ENCODE data around the gene FILIP1L. TPM values are rescaled to one million over a fixed set of nuclear protein-coding genes. Genes with fewer than 3 reads are reported as not detected.

FILIP1L gene
- polyA plus RNA-seq, 1 of the 3 experiments (the other 2 are of a cell fraction): 26.8 TPM

DNA sequence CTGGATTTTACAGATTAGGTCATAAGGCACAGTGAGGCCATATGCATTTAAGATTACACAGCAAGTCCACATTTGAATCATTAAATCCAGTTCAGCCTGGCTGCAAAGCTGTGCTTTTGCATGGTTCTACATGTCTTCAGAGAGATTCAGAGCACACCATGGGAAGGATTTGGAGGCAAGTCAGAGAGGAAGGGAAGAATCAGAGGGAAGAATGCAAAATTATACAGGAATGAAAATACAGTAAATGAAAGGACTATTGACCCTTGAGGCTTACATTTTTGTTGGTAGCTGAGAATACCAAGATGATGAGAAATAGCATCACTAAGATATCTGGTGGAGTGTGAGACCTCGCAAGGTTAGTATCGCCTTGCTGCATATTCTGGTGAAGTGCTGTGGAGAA lies 13.9 kb downstream of the FILIP1L start (continued):
- TF ChIP-seq, protein P1, sequence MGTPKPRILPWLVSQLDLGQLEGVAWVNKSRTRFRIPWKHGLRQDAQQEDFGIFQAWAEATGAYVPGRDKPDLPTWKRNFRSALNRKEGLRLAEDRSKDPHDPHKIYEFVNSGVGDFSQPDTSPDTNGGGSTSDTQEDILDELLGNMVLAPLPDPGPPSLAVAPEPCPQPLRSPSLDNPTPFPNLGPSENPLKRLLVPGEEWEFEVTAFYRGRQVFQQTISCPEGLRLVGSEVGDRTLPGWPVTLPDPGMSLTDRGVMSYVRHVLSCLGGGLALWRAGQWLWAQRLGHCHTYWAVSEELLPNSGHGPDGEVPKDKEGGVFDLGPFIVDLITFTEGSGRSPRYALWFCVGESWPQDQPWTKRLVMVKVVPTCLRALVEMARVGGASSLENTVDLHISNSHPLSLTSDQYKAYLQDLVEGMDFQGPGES (IDR thresholded peaks at IDR 0.05; ENCODE audit: low read depth, low read length): no peak

- CTCF ChIA-PET: no interaction called here
- no peaks in the 10 kb centered on the region for H3K9me3 ChIP-seq
- peaks cover 0 to 9% of the 10 kb centered on the region in 2 experiments; a peak in 3 of 4 replicates for H3K4me1 ChIP-seq (ENCODE audit: control insufficient read depth in 1 of 2, insufficient read depth in 2 of 2, low read depth in 1 of 2, low read length in 1 of 2)
- no peaks in the 10 kb centered on the region for H3F3A ChIP-seq (replicated peaks; ENCODE audit: insufficient read depth)
- no peaks in the 10 kb centered on the region for H3K27me3 ChIP-seq (ENCODE audit: insufficient read depth)
- H2AFZ ChIP-seq (ENCODE audit: low read depth): no peak overlapping the region
- no peaks in the 10 kb centered on the region for H3K79me2 ChIP-seq (ENCODE audit: insufficient read depth)
- 91% methylated on average over 2 of the region's 2 CpGs for WGBS (ENCODE audit: low lambda C conversion rate)
- no peak overlapping the region for H3K9ac ChIP-seq
- no peak for TF ChIP-seq RFX5 (IDR thresholded peaks at IDR 0.05; ENCODE audit: low read length)
- no peak for TF ChIP-seq MAX (IDR thresholded peaks at IDR 0.05; ENCODE audit: low read depth)
- TF ChIP-seq FOXM1 (IDR thresholded peaks at IDR 0.05; ENCODE audit: low read depth): no peak
- TF ChIP-seq USF1 (IDR thresholded peaks at IDR 0.05; ENCODE audit: borderline replicate concordance, low read depth): no peak
- TF ChIP-seq RCOR1 (IDR thresholded peaks at IDR 0.05; ENCODE audit: low read length): no peak
- no peak for TF ChIP-seq FOXJ3 (CRISPR knock-in tag; IDR thresholded peaks at IDR 0.05)
- no peak for TF ChIP-seq GABPA (IDR thresholded peaks at IDR 0.05; ENCODE audit: low read depth)
- TF ChIP-seq, protein P1 (IDR thresholded peaks at IDR 0.05; ENCODE audit: low read depth, low read length): no peak
- TF ChIP-seq GATA2 (CRISPR knock-in tag; IDR thresholded peaks at IDR 0.05): no peak
- no peak for TF ChIP-seq JUND (IDR thresholded peaks at IDR 0.05)
- TF ChIP-seq USF2 (IDR thresholded peaks at IDR 0.05; ENCODE audit: borderline replicate concordance, low read depth, low read length): no peak
- DNase-seq: no peak
- no peaks in the 10 kb centered on the region for H3K9me2 ChIP-seq
- H3K27ac ChIP-seq (ENCODE audit: low read depth in 2 of 2, low read length in 1 of 2): no peak overlapping the region
- H3K36me3 ChIP-seq (replicated peaks in 1 of 2; ENCODE audit: control insufficient read depth in 1 of 2, insufficient read depth in 2 of 2, low read length in 1 of 2): no peaks in the 10 kb centered on the region
- H3K4me3 ChIP-seq (ENCODE audit: low read depth in 2 of 2, low read length in 1 of 2): no peak overlapping the region
- POLR2A ChIA-PET: no interaction called here
- no peak overlapping the region for H3K4me2 ChIP-seq
- no peaks in the 10 kb centered on the region for H4K20me1 ChIP-seq (ENCODE audit: insufficient read depth)
These were observed 14.7 kb downstream of the FILIP1L start for GRCh38 chr3:100099621-100100020.

GRCh38 chr3:100098784-100099070 lies 15.6 kb downstream of the FILIP1L start:
- Histone ChIP-seq H4K20me1 (ENCODE audit: insufficient read depth) (no peaks in the 10 kb centered on the region), H3K27me3 (ENCODE audit: insufficient read depth) (no peaks in the 10 kb centered on the region), H3K9me2 (no peaks in the 10 kb centered on the region), H3F3A (replicated peaks; ENCODE audit: insufficient read depth) (peaks cover 3% of the 10 kb centered on the region), H2AFZ (ENCODE audit: low read depth) (no peak overlapping the region), H3K9me3 (no peaks in the 10 kb centered on the region), H3K79me2 (ENCODE audit: insufficient read depth) (no peaks in the 10 kb centered on the region), H3K4me3 (ENCODE audit: low read depth in 2 of 2, low read length in 1 of 2) (no peak overlapping the region), H3K36me3 (replicated peaks in 1 of 2; ENCODE audit: control insufficient read depth in 1 of 2, insufficient read depth in 2 of 2, low read length in 1 of 2) (no peaks in the 10 kb centered on the region), H3K4me1 (ENCODE audit: control insufficient read depth in 1 of 2, insufficient read depth in 2 of 2, low read depth in 1 of 2, low read length in 1 of 2) (peaks cover 0 to 9% of the 10 kb centered on the region in 2 experiments; a peak in 3 of 4 replicates), H3K9ac (no peak overlapping the region), H3K27ac (ENCODE audit: low read depth in 2 of 2, low read length in 1 of 2) (no peak overlapping the region; a peak in 1 of 4 replicates), H3K4me2 (no peak overlapping the region)
- ChIA-PET POLR2A (no interaction called here), CTCF (interaction anchor here (1.1 kb wide), 1 partner anchor 30 kb away, joined by 3 read pairs; no protein-coding TSS in a partner anchor)
- no peak for DNase-seq
- TF ChIP-seq TAF1 (IDR thresholded peaks at IDR 0.05; ENCODE audit: borderline replicate concordance, low read depth, low read length) (no peak), NRF1 (IDR thresholded peaks at IDR 0.05; ENCODE audit: low read depth, low read length) (no peak), MXI1 (IDR thresholded peaks at IDR 0.05; ENCODE audit: low read depth, low read length) (no peak), GABPA (IDR thresholded peaks at IDR 0.05; ENCODE audit: low read depth) (no peak), POLR2AphosphoS5 (IDR thresholded peaks at IDR 0.05; ENCODE audit: low read depth, low read length) (no peak), CTCF (IDR thresholded peaks at IDR 0.05) (no peak), RAD21 (IDR thresholded peaks at IDR 0.05; ENCODE audit: low read length) (no peak), MAX (IDR thresholded peaks at IDR 0.05; ENCODE audit: low read depth) (no peak), NFIC (IDR thresholded peaks at IDR 0.05; ENCODE audit: borderline replicate concordance) (no peak)
- TF ChIP-seq, protein P2, sequence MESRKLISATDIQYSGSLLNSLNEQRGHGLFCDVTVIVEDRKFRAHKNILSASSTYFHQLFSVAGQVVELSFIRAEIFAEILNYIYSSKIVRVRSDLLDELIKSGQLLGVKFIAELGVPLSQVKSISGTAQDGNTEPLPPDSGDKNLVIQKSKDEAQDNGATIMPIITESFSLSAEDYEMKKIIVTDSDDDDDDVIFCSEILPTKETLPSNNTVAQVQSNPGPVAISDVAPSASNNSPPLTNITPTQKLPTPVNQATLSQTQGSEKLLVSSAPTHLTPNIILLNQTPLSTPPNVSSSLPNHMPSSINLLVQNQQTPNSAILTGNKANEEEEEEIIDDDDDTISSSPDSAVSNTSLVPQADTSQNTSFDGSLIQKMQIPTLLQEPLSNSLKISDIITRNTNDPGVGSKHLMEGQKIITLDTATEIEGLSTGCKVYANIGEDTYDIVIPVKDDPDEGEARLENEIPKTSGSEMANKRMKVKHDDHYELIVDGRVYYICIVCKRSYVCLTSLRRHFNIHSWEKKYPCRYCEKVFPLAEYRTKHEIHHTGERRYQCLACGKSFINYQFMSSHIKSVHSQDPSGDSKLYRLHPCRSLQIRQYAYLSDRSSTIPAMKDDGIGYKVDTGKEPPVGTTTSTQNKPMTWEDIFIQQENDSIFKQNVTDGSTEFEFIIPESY (IDR thresholded peaks at IDR 0.05; ENCODE audit: borderline replicate concordance, low read depth): no peak

Measured in SK-N-SH (cell line).